Measurements from ENCODE around the gene CLN5.

Gene CLN5

DNA sequence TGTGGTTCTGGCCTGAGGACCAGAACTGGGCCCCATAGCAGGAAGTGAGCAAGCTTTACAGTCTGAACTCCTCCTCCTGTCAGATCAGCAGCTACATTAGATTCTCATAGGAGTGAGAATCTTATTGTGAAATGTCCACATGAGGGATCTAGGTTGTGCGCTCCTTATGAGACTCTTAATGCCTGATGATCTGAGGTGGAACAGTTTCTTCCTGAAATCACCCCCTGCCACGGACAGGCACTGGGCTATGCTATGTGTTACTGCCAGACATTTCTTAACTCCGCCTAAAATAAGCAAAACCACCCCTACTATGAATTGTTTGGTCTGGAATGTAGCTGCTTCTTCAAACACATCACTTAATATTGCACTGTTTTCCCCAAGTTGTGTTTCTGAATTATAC is 30.5 kb downstream of the CLN5 start:
- no peak for DNase-seq

DNA sequence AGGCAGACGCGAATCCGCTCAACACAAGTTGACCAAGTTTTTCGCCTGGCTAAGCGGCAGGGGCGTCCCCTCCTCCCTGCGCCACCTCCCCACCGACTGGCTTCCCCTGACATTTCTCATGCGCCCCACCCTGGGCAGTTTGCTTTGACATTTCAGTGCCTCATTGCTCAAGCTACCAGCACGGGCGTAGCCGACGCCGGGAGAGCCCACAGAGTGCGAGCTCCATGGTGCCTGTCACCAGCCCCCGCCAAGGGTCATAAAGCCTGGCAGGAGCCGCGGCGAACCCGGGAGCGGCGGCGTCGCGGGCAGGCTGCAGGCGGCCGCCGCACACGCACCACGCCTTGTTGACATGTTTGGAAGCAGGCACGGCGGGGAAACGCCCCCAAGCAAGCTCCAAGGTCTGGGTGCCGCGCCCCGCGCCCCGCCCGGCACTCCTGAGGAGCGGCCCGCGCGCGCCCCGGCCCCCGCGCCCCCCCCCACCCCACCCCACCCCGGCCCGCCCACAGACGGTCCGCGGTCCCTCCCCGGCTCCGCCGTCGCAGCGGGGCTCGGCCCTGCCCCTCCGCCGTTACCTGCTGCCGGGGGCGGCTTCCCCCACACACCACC is 34.5 kb downstream of the CLN5 start:
- peak; percentile 87 for DNase-seq

DNA sequence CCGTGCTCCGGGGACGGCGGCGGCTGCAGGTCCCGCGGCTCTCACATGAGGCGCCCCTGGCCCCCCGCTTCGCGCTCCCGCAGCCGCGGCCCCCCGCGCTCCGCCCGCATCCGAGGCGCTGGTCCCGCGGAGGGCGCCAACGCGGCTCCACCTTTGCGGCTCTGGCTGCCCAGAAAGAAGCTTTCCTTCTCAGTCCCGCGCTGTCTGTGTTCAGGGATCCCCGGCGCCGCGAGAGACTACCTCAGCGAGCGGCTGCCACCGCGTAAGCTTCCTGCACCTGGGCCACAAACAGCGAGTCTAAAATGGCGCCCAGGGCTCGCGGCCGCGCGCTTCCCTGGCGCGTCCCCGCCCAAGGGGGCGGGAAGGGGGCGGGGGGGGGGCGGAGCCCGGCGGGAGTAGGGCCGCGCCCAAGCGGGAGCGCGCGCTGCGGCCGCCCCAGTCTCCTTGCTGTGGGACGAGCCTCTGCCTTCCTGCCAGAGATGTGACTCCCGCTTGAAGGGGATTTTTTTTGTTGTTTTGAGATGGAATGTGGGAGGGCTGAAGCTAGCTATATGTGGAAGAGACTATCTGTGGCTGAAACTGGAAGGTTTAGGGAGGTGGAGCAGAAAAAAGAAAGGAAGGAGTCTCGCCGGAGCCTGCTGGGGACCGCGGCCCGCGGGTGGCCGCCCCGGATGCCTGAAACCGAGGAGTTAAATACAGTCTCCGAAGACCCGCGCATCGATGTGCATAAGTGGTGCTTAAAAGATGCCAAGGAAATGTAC is 35.2 kb downstream of the CLN5 start, which contains the start of gene FBXL3:
FBXL3 (minus strand) TSS at position 299 of the 761 bp plus-strand sequence. CDS start 5,299 bp downstream, outside the sequence.
- DNase-seq: peak; percentile 91

DNA sequence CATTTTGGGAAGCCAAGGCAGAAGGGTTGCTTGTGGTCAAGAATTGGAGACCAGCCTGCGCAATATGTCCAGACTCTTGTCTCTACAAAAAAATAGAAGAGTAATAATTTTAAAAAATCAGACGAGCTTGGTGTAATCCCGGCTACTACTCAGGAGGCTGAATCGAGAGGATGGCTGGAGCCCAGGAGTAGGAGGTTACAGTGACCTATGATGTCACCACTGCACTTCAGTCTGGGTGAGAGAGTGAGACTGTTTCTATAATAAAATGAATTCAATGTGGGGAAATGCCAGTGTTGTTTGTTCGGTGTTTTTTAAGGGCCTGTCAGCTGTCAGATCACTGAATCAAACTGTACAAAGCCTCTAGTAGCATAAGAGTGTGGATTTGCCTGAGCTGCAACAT is 36.3 kb downstream of the CLN5 start:
- no peak for DNase-seq

DNA sequence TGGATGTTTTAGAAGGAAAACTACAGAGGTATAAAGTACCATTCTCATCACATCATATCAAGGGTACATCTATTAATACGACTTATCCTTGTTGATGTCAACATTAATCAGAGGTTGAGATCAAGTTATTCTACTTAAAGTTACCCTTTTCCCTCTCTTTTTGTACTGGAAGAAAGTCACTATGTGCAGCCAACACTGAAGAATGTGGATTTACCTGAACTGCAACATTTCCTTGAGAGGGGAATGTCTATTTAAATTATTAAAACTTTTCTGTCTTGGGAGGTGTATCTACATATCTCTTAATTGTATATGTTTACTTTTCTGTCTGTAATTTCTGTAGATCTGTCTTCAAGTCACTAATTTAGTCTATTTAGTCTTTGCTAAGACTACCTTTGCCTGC is 37.6 kb downstream of the CLN5 start:
- DNase-seq: no peak

DNA sequence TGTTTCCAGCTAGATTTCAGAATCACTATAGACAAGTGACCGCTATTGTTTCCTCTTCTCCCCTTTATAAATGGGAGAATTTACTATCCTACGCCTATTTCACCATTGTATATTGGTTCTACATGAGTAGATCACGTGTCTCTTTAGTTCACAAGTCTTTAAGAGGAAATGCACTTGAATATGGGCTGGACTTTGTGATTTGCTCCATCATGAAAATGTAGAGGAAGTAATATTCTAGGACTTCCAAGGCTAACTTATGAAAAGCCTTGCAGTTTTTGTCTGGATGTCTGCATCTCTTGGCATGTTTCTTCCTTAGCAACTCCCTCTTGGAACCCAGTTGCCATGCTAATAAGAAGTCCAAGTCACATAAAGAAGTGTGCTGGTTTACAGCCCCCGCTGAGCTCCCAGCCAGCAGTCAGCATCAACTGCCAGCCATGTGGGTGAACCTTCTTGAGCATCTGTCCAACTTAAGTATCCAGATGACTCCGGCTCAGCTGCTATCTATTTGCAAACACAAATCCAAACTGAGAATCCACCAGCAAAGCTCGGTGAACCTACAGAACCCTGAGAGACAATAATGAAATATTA is 39.9 kb downstream of the CLN5 start:
- DNase-seq: no peak

DNA sequence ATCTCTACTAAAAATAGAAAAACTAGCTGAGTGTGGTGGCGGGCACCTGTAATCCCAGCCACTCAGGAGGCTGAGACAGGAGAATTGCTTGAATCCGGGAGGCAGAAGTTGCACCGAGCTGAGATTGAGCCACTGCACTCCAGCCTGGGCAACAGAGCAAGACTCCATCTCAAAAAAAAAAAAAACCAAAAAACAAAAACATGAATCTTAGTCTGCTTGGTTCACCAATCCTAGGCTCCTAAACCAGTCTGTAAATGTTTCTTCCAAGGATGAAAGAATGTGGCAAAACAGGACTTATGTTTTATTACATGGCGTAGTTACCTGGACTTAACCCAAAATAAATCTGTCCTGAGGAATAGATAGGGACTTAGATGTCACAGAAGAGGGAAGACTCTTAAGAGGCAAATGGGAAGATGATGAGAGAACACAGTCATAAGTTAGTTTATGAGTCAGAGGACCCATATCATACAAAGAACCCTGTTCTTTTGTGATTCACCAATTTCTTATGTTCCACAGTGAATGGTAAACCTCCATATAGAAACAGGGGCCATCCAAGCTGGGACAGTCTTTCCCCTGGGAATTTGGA is 41.9 kb downstream of the CLN5 start:
- DNase-seq: no peak

DNA sequence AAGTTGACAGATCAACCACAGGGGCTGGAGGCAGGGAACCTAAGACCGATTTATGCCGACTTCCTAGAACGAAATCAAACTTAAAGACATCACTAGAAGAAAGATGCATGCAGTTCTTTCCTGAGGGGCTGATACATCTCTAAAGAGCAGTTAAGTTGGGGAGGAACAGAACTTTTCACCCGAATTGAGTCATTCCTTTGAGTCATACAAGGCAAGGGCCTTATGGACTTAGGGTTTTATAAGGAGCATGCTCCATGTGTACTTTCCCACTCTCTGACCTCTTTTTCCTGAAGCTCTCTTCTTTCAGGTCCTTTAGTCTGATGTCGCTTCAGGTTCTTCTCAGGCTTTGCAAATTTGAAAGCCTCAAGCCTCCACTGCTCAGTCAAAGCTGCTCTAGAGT is 43.0 kb downstream of the CLN5 start:
- no peak for DNase-seq

DNA sequence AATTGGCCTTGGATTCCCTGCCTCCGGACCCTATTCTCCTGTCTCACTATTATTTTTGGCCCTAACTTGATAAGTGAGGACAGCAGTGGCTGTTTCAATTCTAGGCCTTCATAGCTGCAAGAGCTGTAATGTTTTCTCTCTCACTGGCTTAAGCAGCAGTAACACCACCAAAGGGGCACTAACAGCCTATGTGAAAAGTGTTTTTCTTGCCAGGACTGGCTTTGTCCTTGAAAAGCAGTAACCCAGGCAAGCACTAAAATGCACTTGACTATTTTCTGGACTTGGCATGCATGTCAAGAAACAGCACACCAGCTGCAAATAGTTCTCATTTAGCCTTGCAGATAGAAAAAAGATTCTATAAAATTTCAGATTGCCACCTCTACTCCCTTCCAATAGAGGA is 44.4 kb downstream of the CLN5 start:
- no peak for DNase-seq

DNA sequence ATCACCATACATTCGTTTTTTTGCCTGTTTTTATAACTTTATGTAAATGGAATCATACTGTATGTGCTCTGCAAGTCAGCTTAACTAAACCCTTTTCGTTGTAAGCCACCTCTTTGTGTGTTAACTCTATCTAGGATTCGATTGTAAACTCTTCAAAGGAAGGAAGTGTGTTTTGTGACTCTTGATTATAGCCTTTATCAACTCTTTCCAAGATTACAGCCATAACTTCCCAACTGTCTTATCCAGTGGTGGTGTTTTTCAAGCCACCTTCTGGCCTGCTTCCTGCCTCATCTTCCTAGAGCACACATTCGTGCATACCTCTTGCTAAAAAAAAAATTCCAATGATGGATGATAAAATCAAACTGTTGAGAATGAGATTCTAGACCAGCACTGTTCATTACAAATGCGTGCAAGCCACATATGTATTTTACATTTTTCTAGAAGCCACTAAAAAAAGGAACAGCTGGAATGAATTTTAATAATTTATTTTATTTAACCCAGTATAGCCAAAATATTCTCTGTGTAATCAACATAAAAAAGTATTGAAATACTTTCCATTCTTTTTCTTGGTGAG is 47.1 kb downstream of the CLN5 start:
- no peak for DNase-seq

DNA sequence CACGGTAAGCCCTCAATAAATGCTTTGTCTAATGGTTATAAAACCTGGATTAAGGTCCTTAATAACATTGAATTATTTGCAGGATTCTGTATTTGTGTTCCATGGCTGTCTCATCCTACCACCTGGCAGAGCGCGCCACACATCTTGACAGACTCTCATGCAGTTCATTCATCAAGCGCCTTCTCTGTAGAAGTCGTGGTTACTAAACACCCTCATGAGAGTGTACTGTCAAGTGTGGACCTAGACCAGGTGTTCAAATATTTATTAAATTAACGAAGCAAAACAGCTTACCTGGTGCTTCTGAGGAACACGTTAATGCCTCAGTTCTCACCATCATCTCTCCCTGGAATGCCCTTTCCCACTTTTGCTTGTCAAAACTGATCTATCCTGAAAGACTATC is 48.2 kb downstream of the CLN5 start:
- no peak for DNase-seq

DNA sequence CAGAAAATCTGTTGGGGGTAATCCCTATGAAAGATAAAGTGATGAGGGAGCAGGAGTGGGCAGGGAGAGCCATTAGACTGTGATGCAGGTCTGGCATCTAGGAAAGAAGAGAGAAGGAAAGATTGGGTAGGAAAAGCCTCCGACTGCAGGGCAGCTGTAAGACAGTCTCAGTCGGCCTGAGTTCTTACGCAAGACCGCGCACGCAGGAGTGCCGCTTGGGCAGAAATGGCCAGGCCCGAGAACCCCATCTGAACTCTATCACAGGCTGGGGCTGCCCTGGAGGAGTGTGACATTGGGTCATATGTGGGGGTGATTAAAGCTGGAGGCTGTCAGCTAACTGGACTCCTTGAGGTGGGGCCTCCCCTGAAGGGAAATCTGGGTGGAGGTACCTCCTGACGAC is 49.0 kb downstream of the CLN5 start:
- no peak for DNase-seq

DNA sequence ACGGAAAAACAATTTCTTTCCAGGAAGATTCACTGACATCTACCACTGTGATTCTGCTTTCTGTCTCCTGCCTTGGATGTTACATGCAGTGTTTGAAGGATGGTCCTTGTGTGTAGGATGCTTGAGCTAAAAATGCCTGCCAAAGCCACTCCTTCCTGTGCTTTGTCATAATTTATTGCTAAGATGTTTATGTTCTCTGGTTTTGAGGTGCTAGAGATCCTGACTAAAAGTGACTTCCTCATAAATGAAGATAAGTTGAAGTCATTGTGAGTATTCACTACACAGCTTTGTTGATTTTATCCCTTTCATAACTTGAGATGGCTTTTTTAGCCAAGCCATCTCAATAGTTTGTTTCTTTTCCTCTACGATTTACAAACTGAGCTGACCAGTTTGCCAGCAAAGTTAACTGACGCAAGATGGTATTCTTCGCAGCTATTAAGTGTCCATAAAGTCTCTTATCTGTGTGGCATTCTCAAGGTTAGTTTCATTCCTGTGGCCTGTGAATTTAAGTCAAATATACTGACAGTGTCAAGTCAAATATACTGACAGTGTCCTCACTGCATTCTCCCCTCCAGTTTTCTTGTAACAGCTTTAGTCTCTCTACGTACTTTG is 50.8 kb downstream of the CLN5 start:
- no peak for DNase-seq

DNA sequence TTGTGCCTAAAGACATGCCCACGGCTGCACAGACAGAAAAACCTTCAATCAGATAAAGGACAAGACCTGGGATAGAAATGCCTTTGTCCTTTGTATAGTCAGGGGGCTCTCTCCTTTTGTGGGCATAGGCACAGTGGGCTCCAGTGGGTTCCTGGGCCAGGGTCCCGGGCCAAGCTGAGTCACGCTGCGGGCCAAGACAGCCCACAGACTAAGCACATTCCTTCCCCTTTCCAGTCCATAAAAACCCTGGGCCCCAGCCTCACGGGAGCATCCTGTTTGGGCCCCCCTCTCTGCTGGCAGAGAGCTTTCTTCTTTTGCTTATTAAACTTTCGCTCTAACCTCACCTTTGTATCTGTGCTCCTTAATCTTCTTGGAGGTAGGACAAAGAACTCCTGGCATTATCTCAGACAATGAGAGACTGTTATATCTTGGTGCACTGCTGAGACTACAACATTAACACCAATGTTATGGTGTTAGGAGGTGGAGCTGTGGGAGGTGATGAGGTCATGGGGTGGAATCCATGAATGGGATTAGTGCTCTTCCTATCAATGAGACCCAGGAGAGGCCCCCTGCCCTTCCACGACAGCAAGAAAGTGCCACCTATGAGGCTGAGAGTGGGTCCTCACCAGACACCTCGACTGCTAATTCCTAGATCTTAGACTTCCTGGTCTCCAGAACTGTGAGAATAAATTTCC is 55.9 kb downstream of the CLN5 start:
- DNase-seq: no peak

DNA sequence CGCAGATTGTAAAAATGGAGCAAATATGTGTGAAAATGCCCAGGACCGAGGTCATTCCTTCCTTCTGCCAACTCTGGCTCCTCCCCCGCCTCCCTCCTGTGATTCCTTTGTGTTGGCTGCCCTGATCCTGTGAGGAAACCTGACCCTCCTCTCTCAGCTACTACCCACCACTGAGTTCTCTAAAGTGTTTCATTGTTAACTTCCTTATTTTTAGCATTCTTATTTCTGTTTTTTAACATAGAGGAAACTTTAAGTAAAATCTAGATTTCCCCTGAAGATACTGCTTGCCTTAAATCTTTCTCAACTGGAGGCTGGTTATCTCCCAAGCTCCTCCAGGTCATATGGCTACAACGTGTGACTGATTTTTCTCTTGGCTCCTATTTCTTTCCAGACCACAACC is 56.8 kb downstream of the CLN5 start:
- no peak for DNase-seq

DNA sequence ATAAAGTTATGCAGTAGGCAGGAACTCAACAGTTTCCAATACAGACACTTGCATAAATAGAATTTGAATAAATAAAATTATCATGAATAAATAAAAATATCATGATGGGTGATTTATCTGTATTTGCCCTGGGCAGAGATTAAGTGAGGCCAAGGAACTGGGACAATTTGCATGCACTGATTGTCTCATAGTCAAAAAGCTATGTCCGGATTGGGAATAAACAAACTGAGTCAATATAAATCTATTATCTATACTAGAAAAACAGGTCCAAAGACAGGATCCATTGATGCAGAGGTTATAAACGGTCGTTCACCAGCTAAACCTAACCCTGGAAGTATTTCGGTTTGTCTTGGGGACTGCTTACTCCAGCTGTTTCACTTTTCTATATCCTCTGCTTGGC is 61.3 kb downstream of the CLN5 start:
- no peak for DNase-seq
